Subcutaneous adipose tissue (tissue), 4 donors: Measurements from ENCODE around the gene MDH1B. TPM values are rescaled to one million over a fixed set of nuclear protein-coding genes. Genes with fewer than 3 reads are reported as not detected.

Experiments used
- total RNA-seq, 4 donors: library from RNA; depleted of rRNA; stranded (reverse); fragments of >200 nt; gene quantifications; one replicate each; pipeline ENCODE4 v1.1.0, GENCODE V29; 2016
- TF ChIP-seq, protein P1 (sequence below): fragments of 450-650 bp; IDR thresholded peaks from one replicate; pipeline ENCODE4 v1.5.1; 2016; ENCODE audit warnings: low read depth, mild to moderate bottlenecking, control low read depth, antibody characterized with exemption, moderate library complexity

MDH1B gene
- total RNA-seq, 4 donors from 2014 or later = 0.17 to 1.1 (median 0.51) TPM

DNA sequence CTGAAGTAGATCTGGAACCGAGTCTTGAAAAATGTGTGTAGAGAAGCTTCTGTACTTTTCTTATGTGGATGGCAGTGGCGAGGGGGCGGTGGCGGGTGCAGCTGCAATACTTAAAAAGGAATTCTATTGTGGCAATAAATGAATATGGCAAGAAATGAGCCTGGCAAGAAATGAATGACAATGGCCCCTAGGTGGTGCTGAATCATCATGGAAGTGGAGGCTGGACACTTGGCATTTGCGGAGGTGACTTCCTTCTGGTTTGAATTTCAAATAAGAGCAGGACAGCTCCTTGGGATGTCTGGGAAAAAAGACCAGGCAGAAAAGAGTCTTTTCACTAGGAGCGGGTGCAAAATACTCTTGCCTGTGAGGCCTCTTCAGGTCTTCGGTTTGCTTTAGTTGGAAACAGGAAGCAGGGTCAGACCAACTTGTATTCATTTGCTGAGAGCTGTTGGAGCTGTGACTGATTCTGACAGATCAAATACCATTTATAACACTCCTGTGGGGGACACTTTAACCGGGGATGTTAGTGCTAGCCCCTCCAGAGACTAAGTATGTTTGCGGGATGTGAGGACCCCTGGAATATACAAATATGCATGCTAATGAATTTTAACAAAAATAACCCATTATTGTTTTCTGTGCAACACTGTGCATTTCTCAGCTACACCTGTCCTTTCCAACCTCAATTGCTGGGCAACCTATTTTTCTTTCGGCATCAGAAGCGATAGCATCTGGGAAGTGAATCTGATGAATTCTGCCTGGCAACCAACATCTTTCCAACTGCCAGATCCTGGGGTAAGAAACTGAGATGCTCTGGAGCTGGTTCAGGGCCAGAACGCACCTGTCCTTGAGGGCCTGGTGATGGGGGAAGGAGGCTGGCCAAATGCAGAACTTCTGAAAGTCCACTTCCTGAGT, 35.6 kb upstream of the MDH1B start:
- TF ChIP-seq, protein P1, sequence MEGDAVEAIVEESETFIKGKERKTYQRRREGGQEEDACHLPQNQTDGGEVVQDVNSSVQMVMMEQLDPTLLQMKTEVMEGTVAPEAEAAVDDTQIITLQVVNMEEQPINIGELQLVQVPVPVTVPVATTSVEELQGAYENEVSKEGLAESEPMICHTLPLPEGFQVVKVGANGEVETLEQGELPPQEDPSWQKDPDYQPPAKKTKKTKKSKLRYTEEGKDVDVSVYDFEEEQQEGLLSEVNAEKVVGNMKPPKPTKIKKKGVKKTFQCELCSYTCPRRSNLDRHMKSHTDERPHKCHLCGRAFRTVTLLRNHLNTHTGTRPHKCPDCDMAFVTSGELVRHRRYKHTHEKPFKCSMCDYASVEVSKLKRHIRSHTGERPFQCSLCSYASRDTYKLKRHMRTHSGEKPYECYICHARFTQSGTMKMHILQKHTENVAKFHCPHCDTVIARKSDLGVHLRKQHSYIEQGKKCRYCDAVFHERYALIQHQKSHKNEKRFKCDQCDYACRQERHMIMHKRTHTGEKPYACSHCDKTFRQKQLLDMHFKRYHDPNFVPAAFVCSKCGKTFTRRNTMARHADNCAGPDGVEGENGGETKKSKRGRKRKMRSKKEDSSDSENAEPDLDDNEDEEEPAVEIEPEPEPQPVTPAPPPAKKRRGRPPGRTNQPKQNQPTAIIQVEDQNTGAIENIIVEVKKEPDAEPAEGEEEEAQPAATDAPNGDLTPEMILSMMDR = no peak

DNA sequence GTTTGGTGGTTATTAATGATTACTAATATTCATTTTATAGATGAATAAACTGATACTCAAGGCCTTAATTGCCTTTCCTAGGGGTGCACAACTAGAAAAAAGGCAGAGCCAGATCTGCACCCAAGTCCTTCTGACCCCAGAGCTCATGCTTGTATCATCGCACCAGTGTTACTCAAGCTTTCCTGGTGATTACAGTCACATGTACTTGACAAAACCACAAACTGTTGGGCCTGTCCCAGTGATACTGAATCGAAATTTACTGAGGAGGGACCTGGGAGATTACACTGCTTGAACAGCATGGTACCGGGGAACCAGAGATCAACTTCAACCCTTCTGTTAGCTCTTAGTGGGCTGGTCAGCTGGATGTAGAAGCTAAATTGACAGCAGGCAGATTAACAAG, 34.0 kb upstream of the MDH1B start:
- TF ChIP-seq, protein P1 = no peak

DNA sequence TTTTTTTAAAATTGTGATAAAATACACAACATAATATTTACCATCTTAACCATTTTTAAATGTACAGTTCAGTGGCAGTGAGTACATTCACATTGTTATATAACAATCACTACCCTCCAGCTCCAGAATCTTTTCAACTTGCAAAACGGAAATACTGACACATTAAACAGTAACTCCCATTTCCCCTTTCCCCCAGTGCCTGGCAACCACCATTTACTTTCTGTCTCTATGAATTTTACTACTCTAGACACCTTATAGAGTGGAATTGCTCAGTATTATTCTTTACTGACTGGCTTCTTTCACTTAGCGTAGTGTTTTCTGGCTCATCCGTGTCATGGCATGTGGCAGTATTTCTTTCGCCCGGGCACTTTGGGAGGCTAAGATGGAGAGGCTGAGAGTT, 32.9 kb upstream of the MDH1B start:
- TF ChIP-seq, protein P1 = no peak

DNA sequence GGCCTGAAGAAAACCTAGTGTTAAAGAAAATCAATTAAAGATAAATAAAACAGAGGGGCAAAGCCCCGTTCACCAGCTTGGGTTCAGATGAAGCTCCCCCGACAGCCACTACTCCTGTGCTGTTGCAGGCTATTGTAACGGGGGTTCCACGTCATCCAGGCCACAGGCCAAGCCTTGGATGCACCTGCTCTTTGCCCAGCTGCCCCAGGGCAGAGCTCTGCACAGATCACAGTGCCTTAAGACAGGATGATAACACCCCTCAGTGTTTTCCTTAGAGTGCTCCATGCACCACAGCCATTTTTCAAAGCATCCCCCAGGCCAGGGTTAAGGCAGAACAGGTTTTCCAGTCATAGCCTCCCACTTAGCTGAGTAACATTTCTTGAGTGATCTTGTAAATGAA, 32.2 kb upstream of the MDH1B start:
- TF ChIP-seq, protein P1 = no peak

DNA sequence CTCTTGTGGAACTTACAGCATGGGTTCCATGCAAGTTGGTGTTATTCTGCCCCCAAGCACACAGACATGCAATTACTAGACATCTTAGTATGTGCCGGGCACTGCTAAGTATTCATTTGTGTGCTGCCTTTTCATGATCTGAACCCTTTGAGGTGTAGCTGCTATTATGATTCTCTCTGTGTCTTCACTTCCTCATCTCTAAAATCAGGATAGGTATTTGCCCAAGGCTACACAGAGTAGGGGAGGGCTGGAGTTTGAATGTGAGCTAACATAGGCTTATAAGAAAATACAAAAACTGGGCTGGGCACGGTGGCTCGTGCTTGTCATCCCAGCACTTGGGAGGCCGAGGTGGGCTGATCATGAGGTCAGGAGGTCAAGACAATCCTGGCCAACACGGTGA, 27.5 kb upstream of the MDH1B start:
- TF ChIP-seq, protein P1 = no peak

DNA sequence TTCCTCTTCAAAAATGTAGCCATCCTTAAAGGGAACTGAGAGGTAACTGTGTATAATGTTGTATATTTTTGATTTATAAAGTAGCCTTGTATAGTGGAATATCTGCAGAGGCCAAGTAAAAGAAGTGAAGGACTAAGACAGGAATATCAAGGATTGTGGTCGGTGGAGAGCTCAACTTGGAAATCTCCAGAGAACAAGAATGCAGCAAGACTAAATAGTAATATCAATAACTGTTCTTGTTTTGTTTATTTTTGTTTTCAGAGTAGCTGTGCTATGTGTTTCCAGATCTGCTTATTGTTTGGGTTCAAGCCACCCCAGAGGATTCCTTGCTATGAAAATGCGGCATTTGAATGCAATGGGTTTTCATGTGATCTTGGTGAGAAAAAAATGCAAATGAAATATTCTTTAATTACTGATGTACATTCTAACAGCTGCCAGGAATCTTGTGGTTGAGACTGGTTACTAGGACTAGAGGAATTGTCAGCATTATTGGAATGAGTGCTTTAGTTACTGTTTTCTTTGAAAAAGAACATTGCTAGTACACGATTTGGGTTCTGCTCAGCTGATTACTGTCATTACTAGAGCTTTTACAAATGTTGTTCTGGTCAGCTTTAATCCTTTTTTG, 25.3 kb upstream of the MDH1B start:
- TF ChIP-seq, protein P1 = no peak

DNA sequence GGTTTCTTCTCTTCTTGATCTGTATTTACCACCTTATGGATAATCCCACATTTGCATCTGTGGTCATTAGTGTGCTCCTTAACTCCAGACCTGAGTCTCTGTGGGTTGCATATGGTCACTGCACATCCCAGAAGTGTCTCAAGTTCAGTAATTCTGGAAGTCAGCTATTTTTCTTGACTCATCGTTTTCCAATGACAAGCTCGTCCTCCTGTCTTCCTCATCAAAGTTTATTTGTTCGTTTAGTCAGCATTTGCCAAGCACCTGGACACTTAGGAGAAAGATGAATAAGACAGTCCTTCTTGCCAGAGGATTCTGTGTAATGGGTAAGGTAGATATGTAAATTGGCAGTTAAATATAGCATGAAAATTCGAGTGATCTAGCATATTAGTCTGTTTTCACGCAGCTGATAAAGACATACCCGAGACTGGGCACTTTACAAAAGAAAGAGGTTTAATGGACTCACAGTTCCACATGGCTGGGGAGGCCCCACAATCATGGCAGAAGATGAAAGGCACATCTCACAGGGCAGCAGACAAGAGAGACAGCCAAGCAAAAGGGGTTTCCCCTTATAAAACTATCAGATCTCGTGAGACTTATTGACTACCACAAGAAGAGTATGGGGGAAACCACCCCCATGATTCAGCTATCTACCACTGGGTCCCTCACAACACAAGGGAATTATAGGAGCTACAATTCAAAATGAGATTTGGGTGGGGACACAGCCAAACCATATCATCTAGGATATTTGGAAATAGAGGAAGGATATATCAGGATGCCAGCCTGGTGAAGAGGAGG, 19.6 kb upstream of the MDH1B start:
- TF ChIP-seq, protein P1 = no peak
